G401.6 (cell line): Measurements from ENCODE around the gene SCAMP2.

Source experiments
- FAIRE-seq: peaks from 2 replicates; lab custom pipeline; 2012; peaks lifted over from hg19 to GRCh38; lab: Jason Lieb, UNC

Gene SCAMP2

GRCh38 chr15:74794248-74794969, 78.8 kb downstream of the SCAMP2 start:
- no peak for FAIRE-seq
